ENCODE data around the gene FSD1. TPM values are rescaled to one million over a fixed set of nuclear protein-coding genes. Genes with fewer than 3 reads are reported as not detected.
A peak's percentile ranks its signal among the peaks of the same experiment; 100 is the strongest.
"Not testable (repeated sequence)": the region's sequence is repeated elsewhere in the genome, so short reads cannot be mapped to it uniquely, and the experiment has no call there.

FSD1 gene
- polyA plus RNA-seq, 1 donor from 2014 or later: 0.58 TPM

DNA sequence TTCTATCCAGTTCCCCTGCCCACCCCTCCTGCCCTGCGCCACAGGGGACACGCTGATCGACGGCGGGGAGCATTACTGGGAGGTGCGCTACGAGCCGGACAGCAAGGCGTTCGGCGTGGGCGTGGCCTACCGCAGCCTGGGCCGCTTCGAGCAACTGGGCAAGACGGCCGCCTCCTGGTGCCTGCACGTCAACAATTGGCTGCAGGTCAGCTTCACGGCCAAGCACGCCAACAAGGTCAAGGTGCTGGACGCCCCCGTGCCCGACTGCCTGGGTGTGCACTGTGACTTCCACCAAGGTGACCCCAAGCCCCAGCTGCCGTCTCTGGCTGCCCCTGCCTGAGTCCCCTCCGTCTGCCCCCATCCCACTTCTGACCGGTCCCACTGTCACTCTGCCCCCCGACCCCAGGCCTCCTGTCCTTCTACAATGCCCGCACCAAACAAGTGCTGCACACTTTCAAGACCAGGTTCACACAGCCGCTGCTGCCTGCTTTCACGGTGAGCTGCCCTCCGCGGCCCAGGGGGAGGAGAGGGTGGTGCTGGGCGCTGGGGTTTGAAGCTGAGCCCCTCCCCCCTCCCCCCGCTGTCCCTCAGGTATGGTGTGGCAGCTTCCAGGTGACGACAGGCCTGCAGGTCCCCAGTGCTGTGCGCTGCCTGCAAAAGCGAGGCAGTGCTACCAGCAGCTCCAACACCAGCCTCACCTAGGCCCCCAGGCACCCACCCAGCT, 18.7 kb downstream of the FSD1 start:
- H3K9me3 Mint-ChIP-seq: no peaks in the 10 kb centered on the region
- H3K36me3 Mint-ChIP-seq: no peaks in the 10 kb centered on the region
- no peak overlapping the region for H3K27ac Mint-ChIP-seq
- peaks cover 8% of the 10 kb centered on the region for H3K27me3 Mint-ChIP-seq
- H3K4me1 Mint-ChIP-seq: peaks cover 5 to 10% (median 6%) of the 10 kb centered on the region in 3 donors
- peak overlapping the region in 1 of 4 donors; percentile 49 for H3K4me3 Mint-ChIP-seq

DNA sequence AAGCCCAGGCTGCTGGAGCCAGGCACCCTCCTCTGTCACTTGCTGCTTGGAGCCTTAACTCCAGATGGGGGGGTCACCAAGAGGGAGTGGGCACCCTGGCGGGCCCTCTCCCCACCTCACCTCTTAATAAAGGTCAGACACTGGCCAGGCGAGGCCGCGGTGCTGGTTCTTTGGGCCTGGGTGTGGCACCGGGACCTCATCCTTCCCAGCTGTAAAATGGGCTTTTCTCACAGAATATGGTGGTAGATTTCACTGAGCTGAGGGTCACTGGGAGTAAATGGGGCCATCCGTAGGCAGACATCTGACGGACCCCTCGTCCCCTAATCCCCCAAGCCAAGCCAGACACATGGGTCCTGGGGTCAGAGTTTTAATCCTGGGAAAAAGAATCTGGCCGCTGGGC, 19.3 kb downstream of the FSD1 start:
- no peak overlapping the region for H3K27ac Mint-ChIP-seq
- H3K4me3 Mint-ChIP-seq: no peak overlapping the region
- peaks cover 8% of the 10 kb centered on the region for H3K27me3 Mint-ChIP-seq
- no peaks in the 10 kb centered on the region for H3K9me3 Mint-ChIP-seq
- H3K36me3 Mint-ChIP-seq: no peaks in the 10 kb centered on the region
- H3K4me1 Mint-ChIP-seq: peaks cover 6 to 10% (median 10%) of the 10 kb centered on the region in 3 donors

DNA sequence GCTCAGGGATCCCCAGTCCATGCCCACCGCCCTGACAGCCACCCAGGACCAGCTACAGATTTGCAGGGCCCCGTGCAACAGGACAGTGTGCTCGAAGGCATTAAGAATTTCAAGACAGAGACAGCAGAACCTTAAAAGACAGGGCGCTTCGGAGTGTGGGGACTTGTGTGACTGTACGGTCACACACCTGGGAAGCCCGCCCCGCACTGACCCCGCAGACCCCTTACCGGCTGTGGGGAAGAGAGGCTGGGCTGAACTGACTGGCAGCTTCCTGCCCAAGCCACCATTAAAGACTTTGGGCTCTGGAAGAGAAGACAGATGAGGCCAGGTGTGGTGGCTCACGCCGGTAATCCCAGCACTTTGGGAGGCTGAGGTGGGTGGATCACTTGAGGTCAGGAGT, 19.8 kb downstream of the FSD1 start:
- Mint-ChIP-seq H3K4me3 (peak overlapping the region in 1 of 4 donors; percentile 17), H3K9me3 (no peaks in the 10 kb centered on the region), H3K27ac (no peak overlapping the region), H3K27me3 (peaks cover 8% of the 10 kb centered on the region), H3K4me1 (peaks cover 6 to 11% (median 10%) of the 10 kb centered on the region in 3 donors), H3K36me3 (no peaks in the 10 kb centered on the region)

DNA sequence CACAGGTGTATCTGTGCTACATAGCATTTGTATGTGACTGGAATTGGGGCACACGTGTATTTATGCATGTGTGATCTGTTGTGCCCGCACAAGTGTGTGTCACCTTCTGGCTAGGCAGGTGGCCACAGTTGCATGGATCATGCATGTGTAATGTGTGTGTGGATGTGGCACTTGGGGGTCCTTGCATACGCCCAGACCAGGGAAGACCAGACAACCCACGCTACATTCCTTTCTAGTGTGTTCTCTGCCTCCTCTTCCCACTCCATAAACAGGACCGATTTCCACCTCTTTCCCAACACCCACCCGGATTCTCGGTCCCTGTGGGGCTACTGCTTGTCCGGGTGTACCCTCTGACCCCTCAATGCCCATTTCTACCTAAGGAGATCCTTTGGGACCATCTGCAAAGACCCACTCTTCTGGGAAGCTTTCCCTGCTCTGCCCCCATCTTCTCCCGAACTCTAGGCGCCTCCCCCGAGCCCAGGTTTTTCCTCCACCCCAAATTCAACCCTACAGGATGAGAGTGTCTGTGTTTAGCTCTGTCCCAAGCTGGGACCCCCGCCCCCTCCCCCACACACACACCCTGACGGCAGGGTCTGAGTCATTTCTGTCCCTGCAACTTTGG, 21.9 kb downstream of the FSD1 start:
- Mint-ChIP-seq H3K4me1 (peaks cover 6 to 11% (median 11%) of the 10 kb centered on the region in 3 donors), H3K27me3 (peaks cover 8% of the 10 kb centered on the region), H3K9me3 (no peaks in the 10 kb centered on the region), H3K4me3 (peak overlapping the region in 3 of 4 donors; percentile 11 to 78 (median 55)), H3K36me3 (no peaks in the 10 kb centered on the region), H3K27ac (peak overlapping the region in 1 of 3 donors; percentile 19)

DNA sequence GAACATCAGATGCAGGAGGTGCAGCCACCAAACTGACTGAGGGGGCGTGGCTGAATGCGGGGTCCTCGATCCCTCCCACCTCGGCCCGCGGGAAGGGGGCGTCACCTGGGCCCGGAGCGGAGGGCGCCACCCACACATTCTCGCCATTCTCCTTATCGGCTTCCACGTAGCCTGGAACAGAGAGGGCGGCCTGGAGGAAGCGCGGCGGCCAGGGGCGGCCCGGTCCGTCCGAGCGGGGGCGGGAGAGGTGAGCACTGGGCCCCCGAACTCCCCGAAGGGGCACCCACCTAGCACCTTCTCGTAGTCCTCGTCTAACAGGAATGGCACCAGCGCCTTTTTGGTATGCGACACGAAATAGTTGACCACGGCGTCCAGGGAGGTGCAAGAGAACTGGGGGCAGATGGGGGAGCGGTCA, 22.4 kb downstream of the FSD1 start:
- Mint-ChIP-seq H3K4me3 (peak overlapping the region; percentile 11 to 89 (median 71)), H3K36me3 (no peaks in the 10 kb centered on the region), H3K9me3 (no peaks in the 10 kb centered on the region), H3K27me3 (peaks cover 8% of the 10 kb centered on the region), H3K27ac (peak overlapping the region in 1 of 3 donors; percentile 96), H3K4me1 (peaks cover 6 to 11% (median 11%) of the 10 kb centered on the region in 3 donors)

DNA sequence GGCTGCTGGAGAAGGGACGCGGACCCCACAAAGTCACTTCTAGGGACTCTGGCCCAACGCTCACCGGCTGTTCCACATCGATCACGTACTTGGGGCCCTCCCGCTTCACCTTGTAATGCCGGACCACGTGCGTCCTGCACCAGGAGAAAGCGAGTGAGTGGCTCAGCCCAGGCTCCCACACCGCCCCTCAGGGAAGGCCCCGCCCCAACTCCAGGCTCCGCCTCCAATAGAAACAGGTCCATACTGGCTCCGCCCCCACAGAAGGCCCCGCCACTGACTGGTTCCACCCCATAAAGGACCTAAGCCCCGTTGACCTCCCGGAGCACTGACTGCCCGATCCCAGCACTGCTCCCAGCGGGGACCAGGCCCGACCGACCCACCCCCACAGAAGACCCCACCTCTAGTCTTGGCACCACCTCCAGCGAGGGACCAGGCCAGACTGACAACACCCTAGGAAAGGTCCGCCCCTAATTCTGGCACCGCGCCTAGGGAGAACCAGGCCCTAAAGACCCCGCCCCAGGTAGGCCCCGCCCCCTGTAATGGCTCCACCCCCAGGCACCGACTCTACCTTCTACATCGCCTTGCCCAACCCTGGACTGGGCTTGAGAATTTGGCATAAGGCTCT, 23.0 kb downstream of the FSD1 start:
- Mint-ChIP-seq H3K27ac (peak overlapping the region in 1 of 3 donors; percentile 96), H3K36me3 (no peaks in the 10 kb centered on the region), H3K27me3 (peaks cover 8% of the 10 kb centered on the region), H3K4me1 (peaks cover 6 to 11% (median 11%) of the 10 kb centered on the region in 3 donors), H3K9me3 (no peaks in the 10 kb centered on the region), H3K4me3 (peak overlapping the region; percentile 16 to 89 (median 87))

DNA sequence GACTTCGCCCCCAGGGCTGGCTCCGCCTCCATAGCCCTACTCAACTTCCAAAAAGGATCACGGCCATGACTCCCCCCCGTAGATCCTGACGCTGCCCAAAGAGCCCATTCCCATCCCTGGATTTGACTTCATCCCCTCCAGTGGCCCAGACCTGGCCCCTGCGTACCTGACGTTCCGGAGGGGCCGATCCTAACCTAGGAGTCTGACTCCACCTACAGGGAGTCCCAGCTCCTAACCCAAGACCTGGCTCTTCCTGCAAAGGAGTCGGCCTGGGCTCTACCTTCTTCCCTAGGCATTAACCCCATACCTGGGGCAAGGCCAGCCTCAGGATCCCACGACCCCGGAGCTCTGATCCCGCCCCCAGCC, 23.5 kb downstream of the FSD1 start:
- no peaks in the 10 kb centered on the region for H3K36me3 Mint-ChIP-seq
- H3K4me1 Mint-ChIP-seq: peaks cover 6 to 11% (median 11%) of the 10 kb centered on the region in 3 donors
- peaks cover 8% of the 10 kb centered on the region for H3K27me3 Mint-ChIP-seq
- no peaks in the 10 kb centered on the region for H3K9me3 Mint-ChIP-seq
- H3K27ac Mint-ChIP-seq: peak overlapping the region in 2 of 3 donors; percentile 92 to 96
- H3K4me3 Mint-ChIP-seq: peak overlapping the region in 3 of 4 donors; percentile 87 to 89 (median 87)

DNA sequence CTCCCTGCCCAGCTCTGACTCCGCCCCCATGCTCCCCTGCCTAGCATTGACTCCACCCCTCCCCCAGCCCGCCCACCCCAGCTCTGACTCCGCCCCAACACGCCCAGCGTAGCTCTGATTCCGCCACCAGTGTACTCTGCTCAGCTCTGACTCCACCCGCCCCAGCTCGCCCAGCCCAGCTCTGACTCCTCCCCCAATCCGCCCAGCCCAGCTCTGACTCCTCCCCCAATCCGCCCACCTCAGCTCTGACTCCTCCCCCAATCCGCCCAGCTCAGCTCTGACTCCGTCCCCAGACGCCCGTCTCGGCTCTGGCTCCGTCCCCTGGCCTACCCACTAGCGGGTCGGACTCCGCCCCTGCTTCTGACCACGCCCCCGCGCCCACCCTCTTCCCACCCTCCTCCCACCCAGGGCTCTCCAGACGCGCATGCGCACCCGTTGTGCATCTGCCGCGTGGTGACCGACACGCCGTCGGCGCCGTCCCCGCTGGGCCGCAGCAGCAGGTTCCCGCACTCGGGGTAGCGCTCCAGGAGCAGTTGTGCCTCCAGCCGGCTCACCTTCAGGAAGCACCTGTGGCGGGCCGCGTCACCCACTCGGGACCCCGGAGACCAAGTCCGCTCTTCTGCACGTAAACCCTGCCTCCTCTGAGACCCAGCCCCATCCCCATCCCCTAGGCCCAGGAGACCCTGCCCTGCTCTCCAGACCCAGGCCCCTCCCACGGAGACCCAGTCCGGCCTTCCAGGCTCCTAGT, 24.0 kb downstream of the FSD1 start:
- no peaks in the 10 kb centered on the region for H3K9me3 Mint-ChIP-seq
- peak overlapping the region; percentile 71 to 89 (median 86) for H3K4me3 Mint-ChIP-seq
- H3K27me3 Mint-ChIP-seq: peaks cover 8% of the 10 kb centered on the region
- no peaks in the 10 kb centered on the region for H3K36me3 Mint-ChIP-seq
- peaks cover 6 to 11% (median 11%) of the 10 kb centered on the region in 3 donors for H3K4me1 Mint-ChIP-seq
- peak overlapping the region; percentile 86 to 96 (median 92) for H3K27ac Mint-ChIP-seq

DNA sequence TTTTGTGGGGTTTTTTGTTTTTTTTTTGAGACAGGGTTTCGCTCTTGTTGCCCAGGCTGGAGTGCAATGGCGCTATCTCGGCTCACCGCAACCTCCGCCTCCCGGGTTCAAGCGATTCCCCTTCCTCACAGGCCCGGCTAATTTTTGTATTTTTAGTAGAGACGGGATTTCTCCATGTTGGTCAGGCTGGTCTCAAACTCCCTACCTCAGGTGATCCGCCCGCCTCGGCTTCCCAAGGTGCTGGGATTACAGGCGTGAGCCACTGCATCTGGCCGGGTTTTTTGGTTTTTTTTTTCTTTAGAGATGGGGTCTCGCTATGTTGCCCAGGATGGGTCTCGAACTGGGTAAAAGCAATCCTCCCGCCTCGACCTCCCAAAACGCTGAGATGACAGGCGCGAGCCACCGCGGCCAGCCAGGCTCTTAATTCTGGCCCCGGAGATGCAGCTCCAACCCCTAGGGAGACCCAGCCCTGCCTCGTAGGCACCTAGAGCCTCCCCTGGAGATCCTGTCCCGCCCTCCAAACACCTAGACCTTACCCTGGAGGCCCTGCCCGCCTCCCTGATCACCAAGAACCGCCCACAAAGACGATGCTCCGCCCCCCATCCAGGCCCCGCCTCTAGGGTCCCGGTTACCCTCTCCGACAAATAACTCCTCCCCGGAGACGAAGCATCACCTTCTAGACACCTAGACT, 24.7 kb downstream of the FSD1 start:
- H3K36me3 Mint-ChIP-seq, H3K9me3 Mint-ChIP-seq, H3K27me3 Mint-ChIP-seq: not testable (repeated sequence)
- peaks cover 6 to 11% (median 11%) of the 10 kb centered on the region in 3 donors for H3K4me1 Mint-ChIP-seq
- peak overlapping the region; percentile 71 to 89 (median 86) for H3K4me3 Mint-ChIP-seq
- peak overlapping the region in 2 of 3 donors; percentile 86 to 96 for H3K27ac Mint-ChIP-seq

DNA sequence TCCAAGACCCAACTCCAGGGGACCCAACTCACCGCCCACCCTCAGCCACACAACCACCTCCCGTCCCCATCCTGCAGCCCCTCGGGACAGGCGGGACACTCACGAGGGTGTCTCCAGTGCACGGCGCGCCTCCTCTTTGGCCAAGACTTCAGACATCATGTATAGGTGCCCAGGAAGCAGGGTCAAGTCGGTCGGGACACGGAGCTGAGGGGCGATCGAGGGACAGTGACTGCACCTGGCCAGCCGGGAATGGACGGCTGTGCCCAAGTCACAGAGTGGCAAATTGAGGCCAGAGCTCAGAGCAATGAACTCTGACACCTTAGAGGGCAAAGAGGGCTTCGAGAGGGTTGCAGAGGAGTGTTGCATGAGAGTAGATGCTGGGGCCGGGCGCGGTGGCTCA, 25.5 kb downstream of the FSD1 start:
- peak overlapping the region in 2 of 4 donors; percentile 38 to 55 for H3K4me3 Mint-ChIP-seq
- H3K27ac Mint-ChIP-seq: peak overlapping the region in 1 of 3 donors; percentile 96
- no peaks in the 10 kb centered on the region for H3K9me3 Mint-ChIP-seq
- H3K4me1 Mint-ChIP-seq: peaks cover 6 to 11% (median 11%) of the 10 kb centered on the region in 3 donors
- peaks cover 8% of the 10 kb centered on the region for H3K27me3 Mint-ChIP-seq
- no peaks in the 10 kb centered on the region for H3K36me3 Mint-ChIP-seq

DNA sequence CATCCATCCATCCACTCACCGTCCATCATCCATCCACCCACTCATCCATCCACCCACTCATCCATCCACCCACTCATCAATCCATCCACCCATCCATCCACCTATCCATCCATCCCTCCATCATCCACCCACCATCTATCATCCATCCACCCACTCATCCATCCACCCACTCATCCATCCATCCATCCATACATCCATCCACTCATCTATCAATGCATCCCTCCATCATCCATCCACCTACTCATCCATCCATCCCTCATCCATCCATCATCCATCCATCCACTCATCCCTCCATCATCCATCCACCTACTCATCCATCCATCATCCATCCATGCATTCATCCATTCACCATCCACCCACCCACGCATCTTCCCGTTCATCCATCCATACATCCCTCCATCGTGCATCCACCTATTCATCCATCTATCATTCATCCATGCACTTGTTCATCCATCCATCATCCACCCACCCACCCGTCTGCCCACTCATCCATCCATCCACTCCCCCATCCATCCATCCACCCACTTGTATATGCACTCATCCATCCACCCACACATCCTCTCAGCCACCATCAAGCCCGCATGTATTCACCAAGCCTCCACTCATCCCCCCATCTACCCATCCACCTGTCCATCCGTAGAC, 30.7 kb downstream of the FSD1 start:
- H3K27me3 Mint-ChIP-seq: no peaks in the 10 kb centered on the region
- peak overlapping the region in 2 of 3 donors; percentile 50 to 57 for H3K27ac Mint-ChIP-seq
- no peak overlapping the region for H3K4me3 Mint-ChIP-seq
- peaks cover 4% of the 10 kb centered on the region for H3K36me3 Mint-ChIP-seq
- peaks cover 8 to 17% (median 9%) of the 10 kb centered on the region in 3 donors for H3K4me1 Mint-ChIP-seq
- H3K9me3 Mint-ChIP-seq: no peaks in the 10 kb centered on the region

DNA sequence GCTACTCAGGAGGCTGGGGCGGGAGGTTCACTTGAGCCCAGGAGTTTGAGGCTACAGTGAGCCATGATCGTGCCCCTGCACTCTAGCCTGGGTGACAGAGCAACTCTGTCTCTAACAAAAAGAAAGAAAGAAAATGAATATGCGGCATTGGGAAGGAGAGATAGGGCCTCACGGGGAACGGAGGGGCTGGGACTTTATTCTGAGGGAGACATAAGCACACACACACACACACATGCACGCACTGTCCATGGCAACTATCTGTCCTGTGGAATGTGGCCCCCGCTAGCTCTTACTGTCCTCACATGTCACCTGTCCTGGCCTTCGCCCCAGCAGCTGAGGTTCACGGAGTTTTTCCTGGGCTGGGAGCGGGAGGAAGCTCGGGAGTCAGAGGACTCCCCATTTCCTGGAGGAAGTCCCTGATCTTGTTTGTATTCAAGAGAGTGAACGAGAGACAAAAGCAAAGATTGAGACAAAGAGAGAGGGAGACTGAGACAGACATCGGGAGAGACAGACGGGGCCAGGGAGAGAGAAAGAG, 33.6 kb downstream of the FSD1 start:
- Mint-ChIP-seq H3K4me3 (peak overlapping the region; percentile 81 to 92 (median 88)), H3K4me1 (peaks cover 12 to 21% (median 19%) of the 10 kb centered on the region in 3 donors), H3K9me3 (peaks cover 0 to 1% (median 0%) of the 10 kb centered on the region in 3 donors), H3K27me3 (no peaks in the 10 kb centered on the region), H3K27ac (peak overlapping the region; percentile 56 to 90 (median 63)), H3K36me3 (peaks cover 4% of the 10 kb centered on the region)

DNA sequence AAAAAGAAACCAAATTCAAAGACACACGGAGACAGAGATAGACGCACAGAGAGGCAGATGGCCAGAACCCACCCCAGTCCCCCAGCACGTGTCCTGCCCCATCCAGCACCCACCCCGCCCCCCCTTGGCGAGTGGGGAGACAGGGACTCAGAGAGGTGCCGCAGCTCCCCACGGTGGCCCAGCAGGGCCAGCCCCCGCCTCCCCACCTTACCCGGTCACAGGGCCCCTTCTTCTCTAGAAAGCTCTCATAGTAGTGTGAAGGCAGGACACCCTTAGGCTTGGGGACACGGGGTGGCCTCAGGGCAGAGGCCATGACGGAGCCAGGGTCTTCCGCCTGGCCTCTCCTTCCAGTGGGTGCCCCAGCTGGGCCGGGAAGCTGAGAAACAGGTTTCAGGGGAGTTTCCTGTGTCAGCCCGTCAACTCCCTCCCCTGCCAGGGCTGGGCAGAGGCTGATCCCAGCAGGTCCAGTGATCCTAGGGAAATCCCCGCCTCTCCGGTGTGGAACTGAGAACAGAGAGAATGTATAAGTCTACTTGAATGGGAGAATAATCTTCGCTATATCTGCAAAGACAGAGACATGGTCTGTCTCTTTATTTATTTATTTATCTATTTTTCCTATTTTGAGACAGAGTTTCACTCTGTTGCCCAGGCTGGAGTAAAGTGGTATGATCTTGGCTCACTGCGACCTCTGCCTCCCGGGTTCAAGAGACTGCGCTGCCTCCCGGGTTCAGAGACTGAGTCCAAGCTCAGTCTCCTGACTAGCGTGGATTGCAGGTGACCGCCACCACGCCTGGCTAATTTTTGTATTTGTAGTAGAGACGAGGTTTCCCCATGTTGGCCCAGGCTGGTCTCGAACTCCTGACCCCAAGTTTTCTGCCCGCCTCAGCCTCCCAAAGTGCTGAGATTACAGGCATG, 34.3 kb downstream of the FSD1 start, which contains the start of gene STAP2:
Gene STAP2 (minus strand): TSS at position 387 of the 915 bp plus-strand sequence. CDS start 74 bp downstream, at position 313.
- H3K27ac Mint-ChIP-seq: peak within 1 kb of the TSS; percentile 56 to 90 (median 63)
- no peaks in the 10 kb centered on the region for H3K27me3 Mint-ChIP-seq
- H3K9me3 Mint-ChIP-seq: peaks cover 0 to 1% (median 0%) of the 10 kb centered on the region in 3 donors
- H3K4me3 Mint-ChIP-seq: peak within 1 kb of the TSS; percentile 81 to 92 (median 88)
- H3K36me3 Mint-ChIP-seq: peaks cover 4% of the 10 kb centered on the region
- peaks cover 12 to 21% (median 19%) of the 10 kb centered on the region in 3 donors for H3K4me1 Mint-ChIP-seq
